ENCODE measurements around the gene PARP6. TPM values are rescaled to one million over a fixed set of nuclear protein-coding genes. Genes with fewer than 3 reads are reported as not detected.

The PARP6 gene
- total and polyA plus RNA-seq, 8 donors: 31.1 to 178 (median 44.0) TPM

DNA sequence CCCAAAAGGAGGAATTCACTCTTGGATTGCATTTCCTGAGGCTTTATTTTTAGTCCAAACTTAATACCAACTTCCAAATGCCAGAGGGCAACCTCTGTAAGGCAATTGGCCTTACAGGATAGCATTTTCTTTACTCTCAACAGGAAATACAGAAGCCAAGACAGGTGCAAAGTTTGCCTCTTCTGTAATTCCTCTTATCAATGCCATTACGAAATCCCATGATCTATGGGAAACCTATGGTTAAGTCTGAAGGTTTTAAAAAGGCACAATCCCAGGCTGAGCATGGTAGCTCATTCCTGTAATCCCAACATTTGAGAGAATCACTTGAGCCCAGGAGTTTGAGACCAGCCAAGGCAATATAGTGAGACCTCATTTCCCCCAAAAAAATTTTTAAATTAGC, 56.3 kb downstream of the PARP6 start:
- intact Hi-C loops (cut with DNase I): no loop called here
- H3K4me3 ChIP-seq: no peak overlapping the region
- FAIRE-seq (no peak), ATAC-seq (no peak), DNase-seq (no peak)
- no peak overlapping the region for H3K27ac ChIP-seq
- H3K27me3 ChIP-seq: no peaks in the 10 kb centered on the region
- peaks cover 0 to 5% (median 0%) of the 10 kb centered on the region in 3 donors for H3K4me1 ChIP-seq
- 79 to 88% methylated on average over 1 of the region's 1 CpG for WGBS, 2 donors
- TF ChIP-seq, protein P1, sequence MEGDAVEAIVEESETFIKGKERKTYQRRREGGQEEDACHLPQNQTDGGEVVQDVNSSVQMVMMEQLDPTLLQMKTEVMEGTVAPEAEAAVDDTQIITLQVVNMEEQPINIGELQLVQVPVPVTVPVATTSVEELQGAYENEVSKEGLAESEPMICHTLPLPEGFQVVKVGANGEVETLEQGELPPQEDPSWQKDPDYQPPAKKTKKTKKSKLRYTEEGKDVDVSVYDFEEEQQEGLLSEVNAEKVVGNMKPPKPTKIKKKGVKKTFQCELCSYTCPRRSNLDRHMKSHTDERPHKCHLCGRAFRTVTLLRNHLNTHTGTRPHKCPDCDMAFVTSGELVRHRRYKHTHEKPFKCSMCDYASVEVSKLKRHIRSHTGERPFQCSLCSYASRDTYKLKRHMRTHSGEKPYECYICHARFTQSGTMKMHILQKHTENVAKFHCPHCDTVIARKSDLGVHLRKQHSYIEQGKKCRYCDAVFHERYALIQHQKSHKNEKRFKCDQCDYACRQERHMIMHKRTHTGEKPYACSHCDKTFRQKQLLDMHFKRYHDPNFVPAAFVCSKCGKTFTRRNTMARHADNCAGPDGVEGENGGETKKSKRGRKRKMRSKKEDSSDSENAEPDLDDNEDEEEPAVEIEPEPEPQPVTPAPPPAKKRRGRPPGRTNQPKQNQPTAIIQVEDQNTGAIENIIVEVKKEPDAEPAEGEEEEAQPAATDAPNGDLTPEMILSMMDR (IDR thresholded peaks at IDR 0.05): no peak
- no peaks in the 10 kb centered on the region for H3K9me3 ChIP-seq
- peaks cover 5 to 31% (median 23%) of the 10 kb centered on the region in 3 donors for H3K36me3 ChIP-seq

DNA sequence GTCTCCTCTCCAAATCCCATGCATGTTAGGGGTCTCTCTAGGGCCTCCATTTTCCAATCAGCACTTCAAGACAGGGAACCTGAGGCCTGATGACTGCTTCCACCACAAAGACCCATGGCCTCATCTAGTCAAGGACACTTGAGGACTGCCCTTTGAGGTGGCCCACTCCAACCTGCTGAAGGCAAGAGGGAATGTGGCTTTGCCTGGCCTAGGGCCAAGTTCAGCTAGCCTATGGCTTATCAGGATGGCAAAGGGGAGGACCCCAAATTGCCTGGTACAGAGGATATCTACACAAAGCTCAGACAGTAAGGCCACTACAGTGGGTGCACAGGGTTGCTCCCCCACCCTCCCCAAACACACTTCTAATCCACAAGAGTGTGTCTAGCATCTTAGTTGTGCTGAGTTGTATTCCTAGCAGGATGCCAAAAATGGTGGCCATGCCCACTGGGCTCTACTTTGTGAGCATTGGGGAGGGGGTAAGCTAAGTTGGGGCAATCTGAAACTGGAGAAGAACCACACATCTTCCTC, 64.7 kb downstream of the PARP6 start:
- FAIRE-seq (no peak), ATAC-seq (no peak), DNase-seq (no peak)
- H3K4me3 ChIP-seq: no peak overlapping the region
- TF ChIP-seq, protein P1 (IDR thresholded peaks at IDR 0.05): no peak
- H3K27me3 ChIP-seq: no peaks in the 10 kb centered on the region
- intact Hi-C loops (cut with DNase I): no loop called here
- H3K4me1 ChIP-seq: no peaks in the 10 kb centered on the region
- no peaks in the 10 kb centered on the region for H3K9me3 ChIP-seq
- H3K27ac ChIP-seq: no peak overlapping the region
- H3K36me3 ChIP-seq: peaks cover 3 to 65% (median 34%) of the 10 kb centered on the region in 3 donors

DNA sequence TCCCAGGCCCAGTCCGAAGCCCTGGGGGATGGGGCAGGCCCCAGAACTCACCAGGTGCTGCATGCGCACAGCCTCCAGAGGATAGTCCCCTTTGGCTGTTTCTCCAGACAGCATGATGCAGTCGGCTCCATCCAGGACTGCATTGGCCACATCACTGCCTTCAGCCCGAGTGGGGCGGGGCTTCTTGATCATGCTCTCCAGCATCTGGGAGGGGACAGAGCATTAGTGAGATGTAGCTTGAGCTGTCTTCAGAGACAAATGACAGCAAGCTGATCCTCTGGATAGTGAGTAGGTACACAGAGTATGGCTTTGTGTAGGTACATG, 65.7 kb downstream of the PARP6 start:
- H3K36me3 ChIP-seq: peaks cover 3 to 75% (median 40%) of the 10 kb centered on the region in 3 donors
- no peak for FAIRE-seq
- WGBS, 2 donors: 90 to 94% methylated on average over 5 of the region's 5 CpGs

DNA sequence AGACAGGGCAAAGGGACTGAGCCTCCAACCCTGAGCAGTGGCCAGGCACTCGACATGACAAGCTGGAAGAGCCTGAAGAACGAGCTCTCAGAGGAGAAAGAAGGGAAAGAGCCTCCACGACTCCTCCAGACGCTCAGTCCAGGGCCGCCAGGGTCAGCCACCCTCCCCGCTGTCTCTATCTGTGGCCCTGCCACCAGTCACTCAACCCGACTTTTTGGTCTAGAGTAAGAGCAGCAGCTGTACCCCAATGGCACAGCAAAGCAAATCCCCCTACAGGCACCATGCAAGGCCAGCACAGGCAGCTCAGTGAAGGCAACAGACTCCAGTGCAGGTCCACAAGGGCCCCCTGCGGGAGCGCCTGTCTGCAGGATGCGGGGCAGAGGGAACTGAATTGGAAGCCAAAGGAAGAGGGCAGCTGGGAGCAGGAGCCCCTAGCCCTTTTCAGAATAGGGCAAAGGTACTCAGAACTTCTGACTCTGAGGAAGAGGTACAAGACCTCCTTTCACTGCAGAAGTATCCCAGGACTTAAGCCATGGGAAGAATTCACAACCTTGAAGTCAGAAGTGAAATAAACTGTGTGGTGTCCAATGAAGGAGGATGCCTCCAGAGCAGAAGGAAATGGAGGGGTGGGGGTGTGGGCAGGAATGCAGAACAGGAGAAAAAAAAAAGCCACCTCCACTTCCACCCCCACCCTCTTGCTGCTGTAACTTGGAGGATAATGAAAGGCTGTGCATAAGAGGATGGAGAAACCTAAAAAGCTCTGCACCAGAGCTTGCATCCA, 66.3 kb downstream of the PARP6 start:
- WGBS, 2 donors: 92 to 93% methylated on average over 10 of the region's 10 CpGs
- peaks cover 3 to 79% (median 44%) of the 10 kb centered on the region in 3 donors for H3K36me3 ChIP-seq
- no peak overlapping the region for H3K27ac ChIP-seq
- no peak for DNase-seq
- no peaks in the 10 kb centered on the region for H3K4me1 ChIP-seq
- no peaks in the 10 kb centered on the region for H3K27me3 ChIP-seq
- no peak for ATAC-seq
- no peak overlapping the region for H3K4me3 ChIP-seq
- no peak for FAIRE-seq
- intact Hi-C loops (cut with DNase I): no loop called here
- H3K9me3 ChIP-seq: no peaks in the 10 kb centered on the region
- TF ChIP-seq, protein P1 (IDR thresholded peaks at IDR 0.05): no peak

More for the DNA sequence above, 65.7 kb downstream of the PARP6 start:
- no peak overlapping the region for H3K4me3 ChIP-seq
- H3K9me3 ChIP-seq: no peaks in the 10 kb centered on the region
- TF ChIP-seq, protein P1 (IDR thresholded peaks at IDR 0.05): no peak
- H3K4me1 ChIP-seq: no peaks in the 10 kb centered on the region
- DNase-seq: no peak
- intact Hi-C loops (cut with DNase I): no loop called here
- H3K27me3 ChIP-seq: no peaks in the 10 kb centered on the region
- no peak overlapping the region for H3K27ac ChIP-seq
- no peak for ATAC-seq

- intact Hi-C loops (cut with DNase I): no loop called here
These were observed 67.1 kb downstream of the PARP6 start for GRCh38 chr15:72205273-72205672.

More at GRCh38 chr15:72205273-72205672, 67.1 kb downstream of the PARP6 start:
- WGBS, 2 donors: 90 to 94% methylated on average over 2 of the region's 2 CpGs
- ATAC-seq (no peak), FAIRE-seq (no peak), DNase-seq (no peak)
- TF ChIP-seq, protein P1 (IDR thresholded peaks at IDR 0.05): no peak
- H3K27ac ChIP-seq: no peak overlapping the region
- H3K4me3 ChIP-seq: no peak overlapping the region
- no peaks in the 10 kb centered on the region for H3K9me3 ChIP-seq
- H3K4me1 ChIP-seq: no peaks in the 10 kb centered on the region
- no peaks in the 10 kb centered on the region for H3K27me3 ChIP-seq
- H3K36me3 ChIP-seq: peaks cover 3 to 83% (median 44%) of the 10 kb centered on the region in 3 donors

Data from pancreas (tissue), 10 donors.